Gastroesophageal sphincter (tissue), 4 donors: ENCODE measurements around the gene PDCD1. TPM values are rescaled to one million over a fixed set of nuclear protein-coding genes. Genes with fewer than 3 reads are reported as not detected.
A peak's percentile ranks its signal among the peaks of the same experiment; 100 is the strongest.

Experiments
- ATAC-seq: fragments of 150-250 bp; one replicate; pipeline ENCODE4 v1.9.1; 2016; ENCODE audit warnings: mild to moderate bottlenecking, moderate library complexity
- H3K27ac ChIP-seq, 4 donors: fragments of 200-600 bp; sonication (generic) in 3 of 4; 1 replicate in 3 of 4; 2 replicates in 1 of 4; pipeline ENCODE4 v1.5.1; 2016 to 2019
- H3K27me3 ChIP-seq: fragments of 200-600 bp; sonication (generic); one replicate; pipeline ENCODE4 v1.5.1; 2019
- H3K36me3 ChIP-seq, 2 donors: fragments of 200-600 bp; sonication (generic); one replicate each; pipeline ENCODE4 v1.5.1; 2019; ENCODE audit warnings: control low read depth in 1 of 2
- H3K4me1 ChIP-seq, 3 donors: fragments of 200-600 bp; sonication (generic); 1 replicate in 2 of 3; 2 replicates in 1 of 3; pipeline ENCODE4 v1.5.1; 2016 to 2019; ENCODE audit warnings: control low read depth in 2 of 3
- H3K4me3 ChIP-seq, 2 donors: fragments of 200-600 bp; sonication (generic); one replicate each; pipeline ENCODE4 v1.5.1; 2019; ENCODE audit warnings: mild to moderate bottlenecking in 1 of 2, moderate library complexity in 1 of 2
- H3K9me3 ChIP-seq, 3 donors: fragments of 200-600 bp; sonication (generic); one replicate each; pipeline ENCODE4 v1.5.1; 2017 to 2019; ENCODE audit warnings: control low read depth in 2 of 3
- EP300 ChIP-seq: sonication (generic); formaldehyde crosslinking; IDR thresholded peaks from one replicate; pipeline ENCODE4 v1.6.1; 2017; ENCODE audit warnings: antibody characterized with exemption, mild to moderate bottlenecking
- POLR2A ChIP-seq, 2 donors: fragments of 450-650 bp; IDR thresholded peaks; one replicate each; pipeline ENCODE4 v1.6.1; 2017; ENCODE audit warnings: antibody characterized with exemption in 2 of 2, mild to moderate bottlenecking in 2 of 2, moderate library complexity in 1 of 2
- POLR2AphosphoS5 ChIP-seq: sonication (generic); formaldehyde crosslinking; IDR thresholded peaks from one replicate; pipeline ENCODE4 v1.6.1; 2017; ENCODE audit warnings: antibody characterized with exemption
- WGBS, 2 donors: methylation state at CpG; one replicate each; pipeline ENCODE4 v1.1.5; 2018; ENCODE audit warnings: low coverage in 1 of 2; 5-methylcytosine and 5-hydroxymethylcytosine counted together
- total RNA-seq, 4 donors: library from RNA; depleted of rRNA; stranded (reverse); fragments of >200 nt; gene quantifications; one replicate each; pipeline ENCODE4 v1.1.0, GENCODE V29; 2016
- TF ChIP-seq, protein P1 (sequence below), 4 experiments: fragments of 200-600 bp in 2 of 4; fragments of 450-650 bp in 2 of 4; sonication (generic) in 1 of 4; IDR thresholded peaks; one replicate each; pipeline ENCODE4 v1.5.1; 2017 to 2019; ENCODE audit warnings: antibody characterized with exemption in 4 of 4, mild to moderate bottlenecking in 2 of 4, moderate library complexity in 2 of 4

Gene PDCD1
- total RNA-seq, 4 donors from 2014 or later, result 0.19 to 0.54 TPM; not detected in 2

- no peaks in the 10 kb centered on the region for H3K9me3 ChIP-seq
- no peak overlapping the region for H3K27ac ChIP-seq
- H3K36me3 ChIP-seq, result no peaks in the 10 kb centered on the region
- no peak for ATAC-seq
- peaks cover 58% of the 10 kb centered on the region for H3K27me3 ChIP-seq
- TF ChIP-seq, protein P1, sequence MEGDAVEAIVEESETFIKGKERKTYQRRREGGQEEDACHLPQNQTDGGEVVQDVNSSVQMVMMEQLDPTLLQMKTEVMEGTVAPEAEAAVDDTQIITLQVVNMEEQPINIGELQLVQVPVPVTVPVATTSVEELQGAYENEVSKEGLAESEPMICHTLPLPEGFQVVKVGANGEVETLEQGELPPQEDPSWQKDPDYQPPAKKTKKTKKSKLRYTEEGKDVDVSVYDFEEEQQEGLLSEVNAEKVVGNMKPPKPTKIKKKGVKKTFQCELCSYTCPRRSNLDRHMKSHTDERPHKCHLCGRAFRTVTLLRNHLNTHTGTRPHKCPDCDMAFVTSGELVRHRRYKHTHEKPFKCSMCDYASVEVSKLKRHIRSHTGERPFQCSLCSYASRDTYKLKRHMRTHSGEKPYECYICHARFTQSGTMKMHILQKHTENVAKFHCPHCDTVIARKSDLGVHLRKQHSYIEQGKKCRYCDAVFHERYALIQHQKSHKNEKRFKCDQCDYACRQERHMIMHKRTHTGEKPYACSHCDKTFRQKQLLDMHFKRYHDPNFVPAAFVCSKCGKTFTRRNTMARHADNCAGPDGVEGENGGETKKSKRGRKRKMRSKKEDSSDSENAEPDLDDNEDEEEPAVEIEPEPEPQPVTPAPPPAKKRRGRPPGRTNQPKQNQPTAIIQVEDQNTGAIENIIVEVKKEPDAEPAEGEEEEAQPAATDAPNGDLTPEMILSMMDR (IDR thresholded peaks at IDR 0.05), result no peak
- TF ChIP-seq EP300, result no peak
- no peak for TF ChIP-seq POLR2A (IDR thresholded peaks at IDR 0.05)
- TF ChIP-seq POLR2AphosphoS5, result no peak
- no peak overlapping the region for H3K4me3 ChIP-seq
- WGBS, 2 donors, result 93 to 100% methylated on average over 1 of the region's 1 CpG
- peaks cover 0 to 31% (median 15%) of the 10 kb centered on the region in 3 donors for H3K4me1 ChIP-seq
These were observed 2.6 kb upstream of the PDCD1 start for GRCh38 chr2:241861264-241861663.

GRCh38 chr2:241860184-241861078 is 1.7 kb upstream of the PDCD1 start:
- H3K9me3 ChIP-seq, result no peaks in the 10 kb centered on the region
- ATAC-seq, result no peak
- peaks cover 0 to 31% (median 15%) of the 10 kb centered on the region in 3 donors for H3K4me1 ChIP-seq
- H3K27me3 ChIP-seq, result peaks cover 50% of the 10 kb centered on the region
- H3K36me3 ChIP-seq, result no peaks in the 10 kb centered on the region
- TF ChIP-seq POLR2A (IDR thresholded peaks at IDR 0.05), result no peak
- TF ChIP-seq, protein P1 (IDR thresholded peaks at IDR 0.05), result no peak
- no peak for TF ChIP-seq POLR2AphosphoS5
- no peak for TF ChIP-seq EP300
- 100% methylated on average over 2 to 3 of the region's 10 CpGs for WGBS, 2 donors
- H3K27ac ChIP-seq, result peak overlapping the region in 3 of 4 donors; percentile 78 to 88 (median 85)
- H3K4me3 ChIP-seq, result peak overlapping the region in 1 of 2 donors; percentile 41

GRCh38 chr2:241859436-241860183 is 916 bp upstream of the PDCD1 start:
- peak; percentile 61 for ATAC-seq
- no peak for TF ChIP-seq POLR2A (IDR thresholded peaks at IDR 0.05)
- TF ChIP-seq, protein P1 (IDR thresholded peaks at IDR 0.05), result peak in 1 of 4 experiments; percentile 7
- Histone ChIP-seq H3K27ac (peak overlapping the region in 3 of 4 donors; percentile 78 to 88 (median 85)), H3K27me3 (peaks cover 42% of the 10 kb centered on the region), H3K36me3 (no peaks in the 10 kb centered on the region), H3K4me3 (peak overlapping the region in 1 of 2 donors; percentile 41), H3K4me1 (peaks cover 0 to 38% (median 17%) of the 10 kb centered on the region in 3 donors), H3K9me3 (no peaks in the 10 kb centered on the region)
- WGBS, 2 donors, result 5 to 29% methylated on average over 15 to 19 of the region's 30 CpGs

DNA sequence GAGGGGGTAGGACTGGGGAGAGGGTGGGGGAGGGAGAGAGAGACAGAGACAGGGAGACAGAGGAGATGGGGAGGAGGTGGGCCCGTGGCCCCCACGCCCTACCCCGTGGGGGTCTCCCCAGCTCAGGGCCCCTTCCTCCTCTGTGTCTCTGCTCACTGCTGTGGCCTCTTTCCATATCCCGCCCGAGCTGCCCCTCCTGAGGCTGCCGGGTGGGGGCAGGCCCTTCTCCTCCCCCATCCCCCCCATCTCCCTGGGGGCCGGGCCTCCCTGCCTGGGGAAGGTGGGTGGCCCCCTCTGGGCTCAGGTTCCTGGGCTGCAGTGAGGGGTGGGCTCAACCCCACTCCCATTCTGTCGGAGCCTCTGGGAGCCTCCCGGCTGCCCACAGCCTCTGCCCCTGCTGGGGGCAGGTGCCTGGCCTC is 332 bp upstream of the PDCD1 start:
- peaks cover 0 to 40% (median 19%) of the 10 kb centered on the region in 3 donors for H3K4me1 ChIP-seq
- H3K27ac ChIP-seq, result peak overlapping the region in 3 of 4 donors; percentile 78 to 88 (median 85)
- 30 to 32% methylated on average over 2 to 5 of the region's 9 CpGs for whole genome bisulfite sequencing, 2 donors
- no peaks in the 10 kb centered on the region for H3K9me3 ChIP-seq
- TF ChIP-seq, protein P1 (IDR thresholded peaks at IDR 0.05), result no peak
- no peak for TF ChIP-seq POLR2AphosphoS5
- TF ChIP-seq EP300, result no peak
- no peak for TF ChIP-seq POLR2A (IDR thresholded peaks at IDR 0.05)
- peak overlapping the region in 1 of 2 donors; percentile 41 for H3K4me3 ChIP-seq
- H3K36me3 ChIP-seq, result no peaks in the 10 kb centered on the region
- H3K27me3 ChIP-seq, result peaks cover 36% of the 10 kb centered on the region
- ATAC-seq, result no peak
